GM18520 (cell line): ENCODE results near the gene NHERF2.

Experiments used
- ATAC-seq: cut with Tn5 transposase; IDR thresholded peaks from one replicate; pipeline ENCODE4 v1.9.1; 2021; ENCODE audit not compliant: unreplicated experiment

NHERF2 gene

DNA sequence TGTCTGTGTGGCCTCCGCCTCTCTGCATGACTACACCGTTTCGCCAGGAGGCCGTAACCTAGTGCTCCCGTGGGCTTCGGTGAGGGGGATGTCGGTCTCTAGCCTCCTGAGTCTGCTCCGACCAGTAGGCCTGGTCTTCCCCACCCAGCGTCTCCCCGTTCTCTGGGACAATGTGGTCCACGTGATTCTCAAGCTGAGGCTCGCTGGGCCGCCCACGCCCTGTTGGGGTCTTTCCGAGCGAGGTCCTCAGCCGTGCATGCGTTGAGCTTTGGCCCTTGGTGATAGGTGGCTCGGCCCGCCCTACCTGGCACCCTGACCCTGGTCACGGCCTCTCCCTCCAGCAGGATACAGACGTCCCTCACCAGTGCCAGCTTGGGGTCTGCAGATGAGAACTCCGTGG lies 52.0 kb downstream of the NHERF2 start:
- ATAC-seq = no peak

- ATAC-seq = no peak
These were observed 52.7 kb downstream of the NHERF2 start for GRCh38 chr16:2079311-2079800.

DNA sequence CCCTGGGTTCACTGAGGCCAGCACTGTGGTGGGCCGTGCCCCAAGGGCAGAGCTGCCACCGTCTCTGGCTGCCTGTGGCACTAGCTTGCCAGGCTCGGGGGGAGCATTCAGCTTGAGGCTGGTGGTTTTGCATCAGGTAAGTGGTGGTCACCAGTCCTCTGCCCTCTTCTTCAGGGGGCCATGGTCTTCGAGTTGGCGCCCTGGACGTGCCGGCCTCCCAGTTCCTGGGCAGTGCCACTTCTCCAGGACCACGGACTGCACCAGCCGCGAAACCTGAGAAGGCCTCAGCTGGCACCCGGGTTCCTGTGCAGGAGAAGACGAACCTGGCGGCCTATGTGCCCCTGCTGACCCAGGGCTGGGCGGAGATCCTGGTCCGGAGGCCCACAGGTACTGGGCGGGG lies 53.3 kb downstream of the NHERF2 start:
- no peak for ATAC-seq

- no peak for ATAC-seq
These were observed 54.7 kb downstream of the NHERF2 start for GRCh38 chr16:2081201-2082084.

DNA sequence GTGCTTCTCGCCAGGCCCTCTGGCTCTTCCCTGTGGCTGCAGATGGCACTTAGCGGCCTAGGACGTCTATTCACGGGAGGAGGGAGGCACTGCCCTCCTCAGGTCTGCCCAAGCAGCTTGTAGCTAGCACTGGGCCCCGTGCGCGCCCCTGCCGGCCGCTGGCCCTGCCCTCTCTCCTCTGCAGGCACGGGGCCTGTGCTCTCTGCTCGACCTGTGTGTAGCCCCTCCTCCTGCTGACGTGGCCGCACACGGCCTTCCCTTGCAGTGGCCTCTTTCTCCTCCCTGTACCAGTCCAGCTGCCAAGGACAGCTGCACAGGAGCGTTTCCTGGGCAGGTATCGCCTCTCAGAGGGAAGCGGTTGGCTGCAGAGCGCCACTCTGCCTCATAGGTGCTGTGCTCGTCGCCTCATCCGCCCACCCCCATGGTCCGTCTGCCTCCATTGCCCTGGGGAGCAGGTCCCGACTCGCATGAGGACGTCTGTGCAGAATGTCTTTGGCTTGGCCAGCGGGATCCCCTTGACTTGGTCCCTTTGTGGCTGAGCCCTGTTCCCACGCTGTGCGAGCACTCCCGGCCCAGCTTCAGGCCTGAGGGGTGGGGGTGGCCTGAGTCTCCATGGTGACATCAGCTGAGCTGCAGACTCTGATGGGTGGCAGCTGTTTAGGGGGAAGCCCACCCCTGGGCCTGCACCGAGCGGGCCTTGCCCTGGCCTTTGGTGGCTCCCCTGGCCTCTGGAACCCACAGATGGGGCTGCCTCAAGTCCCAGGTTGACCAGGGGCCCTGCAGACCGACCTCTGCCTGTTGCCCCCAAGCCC lies 55.7 kb downstream of the NHERF2 start:
- no peak for ATAC-seq

GRCh38 chr16:2082983-2083364 lies 56.3 kb downstream of the NHERF2 start:
- no peak for ATAC-seq

DNA sequence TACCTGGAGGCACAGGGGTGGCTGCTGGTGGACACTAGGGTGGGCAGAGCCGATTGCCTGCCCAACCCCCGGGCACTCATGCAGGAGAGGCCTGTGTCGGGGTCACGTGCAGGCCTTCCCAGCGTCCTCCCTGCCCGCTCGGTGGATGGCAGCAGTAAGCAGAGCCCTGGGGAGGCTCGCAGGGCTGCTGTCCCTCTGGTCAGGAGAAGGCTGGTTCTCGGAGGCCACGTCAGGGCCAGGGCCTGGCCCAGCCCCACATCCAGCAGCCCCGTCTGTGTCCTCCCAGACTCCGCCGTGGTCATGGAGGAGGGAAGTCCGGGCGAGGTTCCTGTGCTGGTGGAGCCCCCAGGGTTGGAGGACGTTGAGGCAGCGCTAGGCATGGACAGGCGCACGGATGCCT lies 56.7 kb downstream of the NHERF2 start:
- ATAC-seq = no peak

DNA sequence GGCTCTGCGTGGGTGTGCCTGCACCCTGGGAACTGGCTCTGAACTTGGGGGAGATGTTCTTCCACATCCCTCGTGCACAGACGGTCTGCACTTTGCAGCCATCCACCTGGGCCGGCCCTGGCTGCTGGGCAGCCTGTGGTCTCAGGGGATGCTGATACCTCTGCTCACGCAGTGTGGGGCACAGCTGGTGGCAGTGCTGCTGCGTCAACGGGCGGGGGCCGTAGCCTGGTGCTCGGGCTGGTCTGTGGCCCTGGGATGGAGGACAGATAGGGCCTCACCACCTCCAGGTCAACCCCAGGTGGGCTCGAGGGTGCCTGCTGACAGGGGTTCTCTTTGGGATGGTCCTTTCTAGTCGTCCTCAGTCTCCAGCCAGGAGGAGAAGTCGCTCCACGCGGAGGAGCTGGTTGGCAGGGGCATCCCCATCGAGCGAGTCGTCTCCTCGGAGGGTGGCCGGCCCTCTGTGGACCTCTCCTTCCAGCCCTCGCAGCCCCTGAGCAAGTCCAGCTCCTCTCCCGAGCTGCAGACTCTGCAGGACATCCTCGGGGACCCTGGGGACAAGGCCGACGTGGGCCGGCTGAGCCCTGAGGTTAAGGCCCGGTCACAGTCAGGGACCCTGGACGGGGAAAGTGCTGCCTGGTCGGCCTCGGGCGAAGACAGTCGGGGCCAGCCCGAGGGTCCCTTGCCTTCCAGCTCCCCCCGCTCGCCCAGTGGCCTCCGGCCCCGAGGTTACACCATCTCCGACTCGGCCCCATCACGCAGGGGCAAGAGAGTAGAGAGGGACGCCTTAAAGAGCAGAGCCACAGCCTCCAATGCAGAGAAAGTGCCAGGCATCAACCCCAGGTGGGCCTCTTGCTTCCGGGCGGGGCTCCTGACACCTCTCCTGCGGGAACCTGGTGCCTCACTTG lies 57.4 kb downstream of the NHERF2 start:
- no peak for ATAC-seq

GRCh38 chr16:2084895-2085625 lies 58.4 kb downstream of the NHERF2 start:
- no peak for ATAC-seq

- no peak for ATAC-seq
These were observed 59.0 kb downstream of the NHERF2 start for GRCh38 chr16:2085669-2086068.

- ATAC-seq = no peak
These were observed 59.5 kb downstream of the NHERF2 start for GRCh38 chr16:2086106-2086742.

- no peak for ATAC-seq
These were observed 60.4 kb downstream of the NHERF2 start for GRCh38 chr16:2086812-2087747.

GRCh38 chr16:2087748-2088631 lies 61.3 kb downstream of the NHERF2 start:
- no peak for ATAC-seq
